ENCODE data around the gene SMIM32. TPM values are rescaled to one million over a fixed set of nuclear protein-coding genes. Genes with fewer than 3 reads are reported as not detected.

Gene SMIM32
- total RNA-seq, 2 donors from 2014 or later: not detected

- TF ChIP-seq CTCF (IDR thresholded peaks at IDR 0.05): no peak
- no peaks in the 10 kb centered on the region for H3K4me1 ChIP-seq (ENCODE audit: control insufficient read depth in 1 of 2, low read depth in 2 of 2)
- H3K4me3 ChIP-seq: no peak overlapping the region
- no peak for DNase-seq (ENCODE audit: low spot score)
- H3K9me3 ChIP-seq: no peaks in the 10 kb centered on the region
- no peak overlapping the region for H3K27ac ChIP-seq
- H3K27me3 ChIP-seq (replicated peaks; ENCODE audit: insufficient read depth): no peaks in the 10 kb centered on the region
- no peak for ATAC-seq (ENCODE audit: insufficient number of reproducible peaks, low FRiP score, low read depth)
- H3K36me3 ChIP-seq: no peaks in the 10 kb centered on the region
These were observed 16.5 kb upstream of the SMIM32 start for GRCh38 chr5:136209346-136209910.

DNA sequence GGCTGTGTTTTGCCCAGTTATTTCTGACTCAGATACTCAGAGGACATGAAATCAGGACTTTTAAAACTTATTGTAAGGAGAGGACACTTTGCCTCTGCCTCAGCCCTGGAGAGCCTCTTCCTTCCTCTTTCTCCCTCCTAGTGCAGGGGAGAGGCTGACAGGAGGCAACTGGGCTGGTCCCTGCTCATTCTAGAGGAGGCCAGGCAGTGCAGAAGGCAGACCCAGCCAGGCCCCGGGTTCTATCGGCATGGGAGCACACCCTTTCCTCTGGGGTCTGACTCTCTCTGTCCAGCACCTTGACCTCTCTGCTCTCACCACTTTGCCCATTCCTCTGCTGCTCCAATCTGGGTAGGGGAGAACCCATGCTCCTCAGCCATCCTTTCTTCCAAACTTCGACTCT, 16.0 kb upstream of the SMIM32 start:
- TF ChIP-seq CTCF (IDR thresholded peaks at IDR 0.05): no peak
- Histone ChIP-seq H3K27ac (no peak overlapping the region), H3K4me1 (ENCODE audit: control insufficient read depth in 1 of 2, low read depth in 2 of 2) (no peaks in the 10 kb centered on the region), H3K9me3 (no peaks in the 10 kb centered on the region), H3K27me3 (replicated peaks; ENCODE audit: insufficient read depth) (no peaks in the 10 kb centered on the region), H3K36me3 (no peaks in the 10 kb centered on the region), H3K4me3 (no peak overlapping the region)
- DNase-seq (ENCODE audit: low spot score) (no peak), ATAC-seq (ENCODE audit: insufficient number of reproducible peaks, low FRiP score, low read depth) (no peak)

DNA sequence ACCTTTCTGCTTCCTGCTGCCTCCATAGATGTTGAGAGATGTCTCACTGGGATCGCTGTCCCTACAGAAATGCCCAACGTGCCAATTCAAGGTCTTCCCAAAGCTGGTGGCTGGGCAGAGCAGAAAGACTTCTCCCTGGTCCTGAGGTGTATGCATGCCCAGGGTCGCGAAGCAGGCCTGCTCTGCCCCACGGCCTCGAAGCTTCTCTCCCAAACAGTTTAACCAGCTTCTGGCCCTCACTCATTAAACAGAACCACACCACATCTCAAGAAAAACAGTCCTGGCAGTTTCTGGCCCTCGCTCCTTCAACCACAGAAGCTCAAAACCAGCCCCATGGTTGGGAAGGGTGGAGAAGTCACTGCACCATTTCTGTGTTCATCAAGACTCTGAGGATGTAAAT, 14.7 kb upstream of the SMIM32 start:
- TF ChIP-seq CTCF (IDR thresholded peaks at IDR 0.05): no peak
- no peak for ATAC-seq (ENCODE audit: insufficient number of reproducible peaks, low FRiP score, low read depth)
- DNase-seq (ENCODE audit: low spot score): no peak
- no peaks in the 10 kb centered on the region for H3K36me3 ChIP-seq
- no peaks in the 10 kb centered on the region for H3K9me3 ChIP-seq
- no peaks in the 10 kb centered on the region for H3K27me3 ChIP-seq (replicated peaks; ENCODE audit: insufficient read depth)
- no peak overlapping the region for H3K27ac ChIP-seq
- H3K4me3 ChIP-seq: no peak overlapping the region
- H3K4me1 ChIP-seq (ENCODE audit: control insufficient read depth in 1 of 2, low read depth in 2 of 2): no peaks in the 10 kb centered on the region

GRCh38 chr5:136206361-136206760, 13.4 kb upstream of the SMIM32 start:
- DNase-seq (ENCODE audit: low spot score) (no peak), ATAC-seq (ENCODE audit: insufficient number of reproducible peaks, low FRiP score, low read depth) (no peak)
- Histone ChIP-seq H3K27me3 (replicated peaks; ENCODE audit: insufficient read depth) (no peaks in the 10 kb centered on the region), H3K27ac (no peak overlapping the region), H3K36me3 (no peaks in the 10 kb centered on the region), H3K4me1 (ENCODE audit: control insufficient read depth in 1 of 2, low read depth in 2 of 2) (no peaks in the 10 kb centered on the region), H3K4me3 (no peak overlapping the region), H3K9me3 (no peaks in the 10 kb centered on the region)
- no peak for TF ChIP-seq CTCF (IDR thresholded peaks at IDR 0.05)

GRCh38 chr5:136205941-136206340, 13.0 kb upstream of the SMIM32 start:
- Histone ChIP-seq H3K27ac (no peak overlapping the region), H3K9me3 (no peaks in the 10 kb centered on the region), H3K4me3 (no peak overlapping the region), H3K27me3 (replicated peaks; ENCODE audit: insufficient read depth) (no peaks in the 10 kb centered on the region), H3K4me1 (ENCODE audit: control insufficient read depth in 1 of 2, low read depth in 2 of 2) (no peaks in the 10 kb centered on the region), H3K36me3 (no peaks in the 10 kb centered on the region)
- DNase-seq (ENCODE audit: low spot score) (no peak), ATAC-seq (ENCODE audit: insufficient number of reproducible peaks, low FRiP score, low read depth) (no peak)
- TF ChIP-seq CTCF (IDR thresholded peaks at IDR 0.05): no peak

Data from thoracic aorta (tissue), 2 donors.